SW480 (cell line): Measurements from ENCODE around the gene SFMBT2.
"Not testable (repeated sequence)": the region's sequence is repeated elsewhere in the genome, so short reads cannot be mapped to it uniquely, and the experiment has no call there.

Experiments used
- DNase-seq: peaks from one replicate; pipeline ENCODE4 v3.0.0-alpha.2; 2016; ENCODE audit warnings: low spot score

SFMBT2 gene

DNA sequence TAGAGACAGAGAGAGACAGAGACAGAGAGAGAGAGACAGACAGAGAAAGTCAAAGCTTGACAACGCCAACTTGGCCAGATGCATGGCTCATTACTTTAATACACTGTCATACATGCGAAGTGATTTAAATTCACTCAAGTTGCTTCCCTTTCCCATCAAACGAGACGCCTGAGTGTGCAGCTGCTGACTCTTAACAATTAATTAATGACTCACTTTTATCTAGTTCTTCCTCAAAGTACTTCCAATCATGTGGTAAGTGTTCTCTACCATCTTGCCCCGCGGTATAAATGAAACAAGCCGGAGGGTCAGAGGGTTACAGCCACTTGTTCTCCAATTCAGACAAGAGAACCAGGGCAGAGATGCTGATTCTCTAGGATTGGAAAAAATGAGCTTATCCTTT, 90.8 kb downstream of the SFMBT2 start:
- DNase-seq: no peak

GRCh38 chr10:7319632-7320031, 91.2 kb downstream of the SFMBT2 start:
- no peak for DNase-seq

DNA sequence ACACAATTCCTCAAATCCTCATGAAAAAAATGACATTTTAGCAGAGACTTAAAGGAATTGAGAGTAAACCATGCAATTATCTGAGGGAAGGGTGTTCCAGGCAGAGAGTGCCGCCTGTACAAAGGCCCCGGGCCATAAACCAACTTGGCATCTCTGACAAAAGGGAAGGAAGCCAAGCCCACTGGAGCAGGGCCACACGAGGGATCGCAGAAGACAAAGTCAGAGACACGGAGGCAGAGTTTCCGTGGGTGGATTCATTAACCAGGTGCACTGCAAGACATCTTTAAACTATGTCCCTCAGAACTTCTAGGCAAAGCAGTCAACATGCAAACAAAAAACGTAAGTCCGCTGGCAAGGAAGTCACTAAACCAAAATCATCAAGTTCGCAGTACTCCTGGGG, 92.0 kb downstream of the SFMBT2 start:
- no peak for DNase-seq

DNA sequence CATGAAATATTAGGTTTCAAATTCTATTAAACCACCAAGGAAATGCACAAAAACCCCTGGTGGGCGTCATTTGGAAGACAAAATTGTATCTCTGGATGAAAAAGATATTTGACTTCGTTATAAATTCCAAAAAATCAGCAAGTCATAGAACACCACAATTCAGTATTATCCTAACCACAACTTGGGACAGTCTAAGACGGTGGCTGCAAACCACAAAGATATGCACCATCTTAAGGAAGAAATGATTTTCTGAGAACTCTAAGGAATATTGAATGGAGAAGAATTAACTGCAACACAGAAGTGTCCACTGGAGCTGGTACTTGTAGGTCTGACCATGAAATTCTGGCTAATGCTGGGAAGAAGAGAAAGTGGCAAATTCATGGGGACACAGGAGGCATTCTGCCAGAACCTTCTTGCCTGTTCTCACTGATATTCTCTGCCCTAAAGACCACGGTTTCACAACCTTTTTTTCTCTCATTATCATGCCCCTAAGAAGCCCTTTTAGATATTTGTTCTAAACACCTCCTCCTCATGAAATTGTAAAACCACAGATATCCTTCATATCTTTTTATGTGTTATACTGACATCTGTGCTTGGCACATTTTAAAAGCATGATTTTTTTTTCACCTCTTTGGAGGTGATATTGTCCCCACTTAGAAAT, 92.9 kb downstream of the SFMBT2 start:
- no peak for DNase-seq

GRCh38 chr10:7316839-7317238, 94.0 kb downstream of the SFMBT2 start:
- no peak for DNase-seq

GRCh38 chr10:7315906-7316305, 94.9 kb downstream of the SFMBT2 start:
- no peak for DNase-seq

GRCh38 chr10:7314170-7314569, 96.7 kb downstream of the SFMBT2 start:
- no peak for DNase-seq

- DNase-seq: no peak
Observed at GRCh38 chr10:7312488-7312857, 98.4 kb downstream of the SFMBT2 start.

DNA sequence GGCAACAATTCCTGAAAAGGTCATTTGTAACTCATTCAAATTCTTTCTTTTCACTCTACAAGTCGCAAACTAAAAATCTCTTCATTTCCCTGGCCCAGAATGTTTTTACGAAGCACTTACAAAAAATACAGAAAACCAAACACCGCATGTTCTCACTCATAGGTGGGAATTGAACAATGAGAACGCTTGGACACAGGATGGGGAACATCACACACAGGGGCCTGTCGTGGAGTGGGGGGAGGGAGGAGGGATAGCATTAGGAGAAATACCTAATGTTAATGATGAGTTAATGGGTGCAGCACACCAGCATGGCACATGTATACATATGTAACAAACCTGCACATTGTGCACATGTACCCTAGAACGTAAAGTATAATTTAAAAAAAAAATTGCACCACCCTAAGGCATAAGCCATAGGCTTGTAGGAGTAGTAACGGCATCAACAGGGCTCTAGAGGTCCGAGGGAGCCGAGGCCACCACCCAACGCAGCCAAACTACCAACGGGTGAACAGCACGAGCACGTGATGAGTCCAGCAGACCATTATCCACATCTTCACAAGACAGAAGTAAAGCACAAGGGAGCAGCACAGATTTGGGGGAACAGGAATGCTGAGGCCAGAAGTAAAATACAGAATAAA, 98.9 kb downstream of the SFMBT2 start:
- DNase-seq: not testable (repeated sequence)

DNA sequence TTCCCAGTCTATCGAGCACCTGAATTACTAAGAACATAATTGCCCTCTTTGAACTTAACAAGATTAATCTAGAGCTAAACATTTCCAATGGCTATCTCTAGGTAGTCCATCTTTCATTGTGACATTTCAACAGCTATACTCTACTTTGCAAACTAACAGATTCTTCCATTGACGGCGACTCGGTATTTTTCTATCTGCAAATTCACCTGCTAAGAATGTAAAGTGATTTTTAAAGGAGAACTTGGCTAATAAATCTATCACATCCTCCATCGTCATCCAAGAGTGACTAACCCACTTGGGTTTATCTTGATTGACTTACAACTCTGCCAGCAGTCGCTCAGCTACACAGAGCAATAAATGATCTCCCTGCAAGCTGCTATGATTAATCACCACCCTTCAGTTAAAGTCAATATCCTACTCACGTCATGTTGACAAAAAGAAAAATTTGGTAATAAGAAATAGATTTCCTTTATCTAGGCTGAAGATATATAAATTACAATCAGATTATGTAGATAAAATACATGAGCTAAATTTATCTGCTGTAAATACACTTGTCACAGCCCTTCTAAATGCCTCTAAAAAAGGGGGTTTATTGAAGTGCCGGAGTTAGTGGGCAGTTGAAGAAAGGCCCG, 99.5 kb downstream of the SFMBT2 start:
- no peak for DNase-seq

DNA sequence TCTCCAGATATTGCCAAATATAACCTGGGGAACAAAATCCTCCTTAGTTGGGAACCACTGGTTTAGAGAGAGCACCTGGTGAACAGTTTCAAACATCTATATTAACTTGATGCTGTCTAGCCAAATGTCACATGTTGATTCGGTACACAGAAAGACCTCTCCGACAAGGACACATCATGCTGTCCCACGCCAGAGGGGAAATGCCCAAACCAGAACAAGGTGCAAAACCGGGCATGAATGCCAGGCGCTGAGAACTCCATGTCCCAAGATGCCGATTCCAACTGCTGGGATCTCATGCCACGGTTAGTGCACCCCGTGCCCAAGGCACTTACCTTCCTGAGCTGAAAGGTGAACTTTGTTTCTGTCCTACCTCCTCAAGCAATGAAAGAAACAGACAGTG, 100.8 kb downstream of the SFMBT2 start:
- no peak for DNase-seq

DNA sequence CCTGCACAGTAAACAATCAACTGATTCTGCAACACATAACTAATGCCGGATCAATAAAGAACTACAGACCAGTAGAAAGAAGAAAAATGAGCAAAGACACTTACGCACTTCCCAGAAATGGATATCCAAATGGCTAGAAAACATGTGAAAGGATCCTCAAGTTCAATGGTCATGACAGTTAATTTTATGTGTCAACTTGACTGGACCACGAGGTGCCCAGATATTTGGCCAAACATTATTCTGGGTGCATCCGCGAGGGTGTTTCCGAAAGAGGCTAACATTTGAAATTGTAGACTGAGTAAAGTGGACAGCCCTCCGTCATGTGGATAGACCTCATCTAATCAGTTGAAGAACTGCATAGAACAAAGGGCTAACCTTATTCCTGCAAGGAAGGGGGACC, 102.0 kb downstream of the SFMBT2 start:
- DNase-seq: no peak

GRCh38 chr10:7306616-7307015, 104.2 kb downstream of the SFMBT2 start:
- DNase-seq: no peak

GRCh38 chr10:7306147-7306546, 104.7 kb downstream of the SFMBT2 start:
- DNase-seq: no peak

DNA sequence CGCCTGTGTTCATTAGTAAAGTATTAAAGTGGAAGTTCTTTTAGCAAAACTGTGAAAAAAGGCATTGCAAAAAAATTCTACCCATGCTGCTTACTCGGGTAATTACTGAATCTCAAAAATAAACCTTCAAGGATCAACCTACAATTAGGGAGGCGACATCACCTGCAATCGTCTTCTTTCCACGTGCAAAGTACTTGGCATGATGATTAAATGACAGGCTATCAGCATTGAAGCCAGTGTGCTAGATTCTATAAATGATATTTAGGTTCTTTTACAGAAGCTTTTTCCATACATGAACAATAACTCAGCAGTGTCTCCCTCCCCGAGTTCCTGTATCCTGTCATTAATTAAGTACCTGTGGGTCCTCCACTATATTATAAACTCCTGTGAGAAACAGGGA, 105.8 kb downstream of the SFMBT2 start:
- DNase-seq: no peak

- no peak for DNase-seq
Observed at GRCh38 chr10:7304110-7304509, 106.7 kb downstream of the SFMBT2 start.

GRCh38 chr10:7302930-7303557, 107.8 kb downstream of the SFMBT2 start:
- no peak for DNase-seq

GRCh38 chr10:7302392-7302906, 108.4 kb downstream of the SFMBT2 start:
- DNase-seq: no peak

DNA sequence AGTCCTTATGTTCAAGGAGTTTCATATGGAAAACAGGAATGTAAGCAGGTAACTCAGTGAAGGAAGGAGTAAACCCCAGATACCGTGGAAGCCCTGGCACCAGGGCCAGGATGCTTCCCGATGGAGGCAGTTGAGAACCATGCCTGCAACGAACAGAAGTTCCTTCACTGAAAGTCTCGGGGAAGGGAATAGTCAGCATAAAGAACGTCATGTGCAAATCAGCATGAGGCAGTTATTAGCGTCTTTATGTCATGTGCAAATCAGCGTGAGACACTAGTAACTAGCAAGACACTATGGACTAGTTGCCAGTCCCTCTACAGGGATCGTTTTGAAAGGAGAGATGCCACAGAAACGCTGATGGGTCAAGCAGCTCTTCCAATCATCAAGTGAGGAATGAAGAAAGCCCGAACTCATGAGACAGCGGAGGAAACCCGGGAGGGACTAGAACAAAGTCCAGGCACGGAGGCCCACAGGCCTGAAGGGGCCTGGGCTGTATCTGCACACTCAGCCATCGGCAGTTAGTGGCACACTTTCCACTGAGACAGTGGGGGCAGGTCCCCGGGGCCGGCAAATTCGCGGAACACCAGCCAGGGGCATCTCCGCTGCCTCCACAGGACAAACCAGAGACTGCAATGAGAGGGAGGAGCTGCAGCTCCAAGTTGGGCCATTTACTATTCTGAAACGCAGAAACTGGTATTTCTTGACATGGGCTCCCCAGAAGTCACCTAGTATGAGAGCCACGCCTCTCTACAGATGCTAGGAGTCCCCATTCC, 109.6 kb downstream of the SFMBT2 start:
- no peak for DNase-seq

DNA sequence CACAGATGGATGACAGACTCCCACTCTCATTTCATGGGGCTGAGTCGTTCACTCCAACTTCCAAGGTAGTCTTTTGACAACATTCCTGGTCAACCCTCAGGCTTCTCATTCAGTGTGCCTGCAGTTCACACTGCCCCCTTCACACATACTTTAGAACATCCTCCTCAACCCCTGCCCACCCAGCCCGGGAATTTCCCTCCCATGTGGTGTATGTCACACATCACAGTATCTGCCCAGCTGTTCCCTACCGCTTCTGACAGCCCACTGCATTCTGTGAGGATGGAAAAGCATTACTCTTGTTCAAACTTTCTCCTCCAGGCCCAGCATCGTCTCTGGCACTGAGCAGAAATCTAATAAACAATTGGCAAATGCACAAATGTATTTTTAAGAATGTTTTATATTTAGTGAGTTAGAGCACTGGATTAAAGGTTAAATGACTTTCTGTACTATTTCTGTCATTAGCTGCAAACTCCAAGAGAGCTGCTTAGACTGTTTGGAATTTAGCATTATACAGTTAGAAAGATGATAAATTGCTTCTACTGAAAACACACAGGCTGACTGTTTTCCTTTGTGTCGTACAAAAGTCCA, 110.4 kb downstream of the SFMBT2 start:
- no peak for DNase-seq

DNA sequence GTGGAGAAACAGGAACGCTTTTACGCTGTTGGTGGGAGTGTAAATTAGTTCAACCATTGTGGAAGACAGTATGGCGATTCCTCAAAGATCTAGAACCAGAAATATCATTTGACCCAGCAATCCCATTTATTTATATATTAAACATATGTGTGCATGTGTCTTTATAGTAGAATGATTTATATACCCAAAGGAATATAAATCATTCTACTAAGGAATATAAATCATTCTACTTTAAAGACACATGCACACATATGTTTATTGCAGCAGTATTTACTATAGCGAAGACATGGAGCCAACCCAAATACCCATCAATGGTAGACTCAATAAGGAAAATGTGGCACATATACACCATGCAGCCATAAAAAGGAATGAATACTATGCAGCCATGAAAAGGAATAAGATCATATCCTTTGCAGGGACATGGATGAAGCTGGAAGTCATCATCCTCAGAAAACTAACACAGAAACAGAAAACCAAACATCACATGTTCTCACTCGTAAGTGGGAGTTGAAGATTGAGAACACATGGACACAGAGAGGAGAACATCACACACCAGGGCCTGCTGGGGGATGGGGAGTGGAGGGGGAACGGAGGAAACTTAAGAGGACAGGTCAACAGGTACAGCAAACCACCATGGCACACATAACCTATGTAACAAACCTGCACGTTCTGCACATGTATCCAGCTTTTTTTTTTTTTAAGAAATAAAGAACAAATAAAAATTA, 111.1 kb downstream of the SFMBT2 start:
- DNase-seq: not testable (repeated sequence)
